ENCODE data around the gene CGNL1.

- no peak for TF ChIP-seq EZH2 (optimal IDR thresholded peaks at IDR 0.05; ENCODE audit: low read depth, low read length)
- no peak for TF ChIP-seq CTCF (IDR thresholded peaks at IDR 0.05; ENCODE audit: low read length)
These were observed 130.8 kb downstream of the CGNL1 start for GRCh38 chr15:57507111-57507510.
